Esophagus muscularis mucosa (tissue), 4 donors: ENCODE results near the gene GLT6D1. TPM values are rescaled to one million over a fixed set of nuclear protein-coding genes. Genes with fewer than 3 reads are reported as not detected.

Experiments used
- DNase-seq: peaks from one replicate; pipeline ENCODE4 v3.0.0-alpha.2; 2017; ENCODE audit errors: extremely low spot score
- H3K27ac ChIP-seq, 4 donors: fragments of 200-600 bp; sonication (generic); replicated peaks in 1 of 4; 1 replicate in 3 of 4; 2 replicates in 1 of 4; pipeline ENCODE4 v1.5.1; 2016 to 2019; ENCODE audit warnings: mild to moderate bottlenecking in 1 of 4
- H3K27me3 ChIP-seq, 4 donors: fragments of 200-600 bp; sonication (generic); one replicate each; pipeline versions ENCODE4 v1.5.1 to v1.6.0; 2016 to 2019
- H3K36me3 ChIP-seq, 4 donors: fragments of 200-600 bp; sonication (generic); one replicate each; pipeline ENCODE4 v1.5.1; 2016 to 2019
- H3K4me1 ChIP-seq, 4 donors: fragments of 200-600 bp; sonication (generic); one replicate each; pipeline ENCODE4 v1.5.1; 2016 to 2019
- H3K4me3 ChIP-seq, 4 donors: fragments of 200-600 bp; sonication (generic); 1 replicate in 2 of 4; 2 replicates in 2 of 4; pipeline ENCODE4 v1.5.1; 2016 to 2019; ENCODE audit warnings: mild to moderate bottlenecking in 4 of 4, moderate library complexity in 1 of 4
- H3K9me3 ChIP-seq, 4 donors: fragments of 200-600 bp; sonication (generic); 1 replicate in 3 of 4; 2 replicates in 1 of 4; pipeline ENCODE4 v1.5.1; 2016 to 2019
- EP300 ChIP-seq: sonication (generic); formaldehyde crosslinking; IDR thresholded peaks from one replicate; pipeline ENCODE4 v1.6.1; 2017; ENCODE audit warnings: antibody characterized with exemption
- POLR2A ChIP-seq: fragments of 450-650 bp; IDR thresholded peaks from one replicate; pipeline ENCODE4 v1.6.1; 2017; ENCODE audit warnings: antibody characterized with exemption, moderate library complexity, mild to moderate bottlenecking, low read depth
- POLR2AphosphoS5 ChIP-seq, 2 donors: sonication (generic); formaldehyde crosslinking; IDR thresholded peaks; one replicate each; pipeline ENCODE4 v1.6.1; 2017; ENCODE audit warnings: antibody characterized with exemption in 2 of 2
- WGBS: methylation state at CpG from one replicate; pipeline ENCODE4 v1.1.5; 2018; 5-methylcytosine and 5-hydroxymethylcytosine counted together
- intact Hi-C: fragments of 100-400 bp; cut with DNase I; formaldehyde crosslinking; loops from one replicate; pipeline ENCODE4 v1.15.1; 2023
- total RNA-seq, 4 donors: library from RNA; depleted of rRNA; stranded (reverse); fragments of >200 nt; gene quantifications; one replicate each; pipeline versions ENCODE4 v1.1.0 to v1.2.1, GENCODE V29; 2016
- TF ChIP-seq, protein P1 (sequence below), 3 experiments: fragments of 200-600 bp in 2 of 3; fragments of 450-650 bp in 1 of 3; sonication (generic) in 2 of 3; IDR thresholded peaks; one replicate each; pipeline ENCODE4 v1.5.1; 2017 to 2019; ENCODE audit warnings: antibody characterized with exemption in 3 of 3, mild to moderate bottlenecking in 2 of 3, moderate library complexity in 1 of 3

The GLT6D1 gene
- total RNA-seq, 4 donors from 2014 or later: not detected

GRCh38 chr9:135582966-135583687 lies 56.2 kb downstream of the GLT6D1 start:
- H3K9me3 ChIP-seq: no peaks in the 10 kb centered on the region
- peaks cover 0 to 71% (median 2%) of the 10 kb centered on the region in 4 donors for H3K27me3 ChIP-seq
- H3K36me3 ChIP-seq: no peaks in the 10 kb centered on the region
- H3K27ac ChIP-seq: no peak overlapping the region
- intact Hi-C loops: no loop called here
- TF ChIP-seq, protein P1, sequence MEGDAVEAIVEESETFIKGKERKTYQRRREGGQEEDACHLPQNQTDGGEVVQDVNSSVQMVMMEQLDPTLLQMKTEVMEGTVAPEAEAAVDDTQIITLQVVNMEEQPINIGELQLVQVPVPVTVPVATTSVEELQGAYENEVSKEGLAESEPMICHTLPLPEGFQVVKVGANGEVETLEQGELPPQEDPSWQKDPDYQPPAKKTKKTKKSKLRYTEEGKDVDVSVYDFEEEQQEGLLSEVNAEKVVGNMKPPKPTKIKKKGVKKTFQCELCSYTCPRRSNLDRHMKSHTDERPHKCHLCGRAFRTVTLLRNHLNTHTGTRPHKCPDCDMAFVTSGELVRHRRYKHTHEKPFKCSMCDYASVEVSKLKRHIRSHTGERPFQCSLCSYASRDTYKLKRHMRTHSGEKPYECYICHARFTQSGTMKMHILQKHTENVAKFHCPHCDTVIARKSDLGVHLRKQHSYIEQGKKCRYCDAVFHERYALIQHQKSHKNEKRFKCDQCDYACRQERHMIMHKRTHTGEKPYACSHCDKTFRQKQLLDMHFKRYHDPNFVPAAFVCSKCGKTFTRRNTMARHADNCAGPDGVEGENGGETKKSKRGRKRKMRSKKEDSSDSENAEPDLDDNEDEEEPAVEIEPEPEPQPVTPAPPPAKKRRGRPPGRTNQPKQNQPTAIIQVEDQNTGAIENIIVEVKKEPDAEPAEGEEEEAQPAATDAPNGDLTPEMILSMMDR (IDR thresholded peaks at IDR 0.05): no peak
- TF ChIP-seq POLR2AphosphoS5 (IDR thresholded peaks at IDR 0.05) (no peak), EP300 (no peak), POLR2A (no peak)
- DNase-seq: no peak
- H3K4me3 ChIP-seq: no peak overlapping the region
- 73% methylated on average over 6 of the region's 19 CpGs for WGBS
- H3K4me1 ChIP-seq: no peaks in the 10 kb centered on the region

- no peak for DNase-seq
- 86% methylated on average over 6 of the region's 14 CpGs for WGBS
- no peaks in the 10 kb centered on the region for H3K9me3 ChIP-seq
- no peaks in the 10 kb centered on the region for H3K36me3 ChIP-seq
- intact Hi-C loops: no loop called here
- no peak for TF ChIP-seq EP300
- TF ChIP-seq, protein P1 (IDR thresholded peaks at IDR 0.05): no peak
- TF ChIP-seq POLR2AphosphoS5 (IDR thresholded peaks at IDR 0.05): no peak
- no peak for TF ChIP-seq POLR2A
- H3K4me1 ChIP-seq: no peaks in the 10 kb centered on the region
- no peak overlapping the region for H3K27ac ChIP-seq
- H3K27me3 ChIP-seq: peaks cover 0 to 71% (median 2%) of the 10 kb centered on the region in 4 donors
- no peak overlapping the region for H3K4me3 ChIP-seq
Observed at GRCh38 chr9:135582541-135582940, 56.8 kb downstream of the GLT6D1 start.

DNA sequence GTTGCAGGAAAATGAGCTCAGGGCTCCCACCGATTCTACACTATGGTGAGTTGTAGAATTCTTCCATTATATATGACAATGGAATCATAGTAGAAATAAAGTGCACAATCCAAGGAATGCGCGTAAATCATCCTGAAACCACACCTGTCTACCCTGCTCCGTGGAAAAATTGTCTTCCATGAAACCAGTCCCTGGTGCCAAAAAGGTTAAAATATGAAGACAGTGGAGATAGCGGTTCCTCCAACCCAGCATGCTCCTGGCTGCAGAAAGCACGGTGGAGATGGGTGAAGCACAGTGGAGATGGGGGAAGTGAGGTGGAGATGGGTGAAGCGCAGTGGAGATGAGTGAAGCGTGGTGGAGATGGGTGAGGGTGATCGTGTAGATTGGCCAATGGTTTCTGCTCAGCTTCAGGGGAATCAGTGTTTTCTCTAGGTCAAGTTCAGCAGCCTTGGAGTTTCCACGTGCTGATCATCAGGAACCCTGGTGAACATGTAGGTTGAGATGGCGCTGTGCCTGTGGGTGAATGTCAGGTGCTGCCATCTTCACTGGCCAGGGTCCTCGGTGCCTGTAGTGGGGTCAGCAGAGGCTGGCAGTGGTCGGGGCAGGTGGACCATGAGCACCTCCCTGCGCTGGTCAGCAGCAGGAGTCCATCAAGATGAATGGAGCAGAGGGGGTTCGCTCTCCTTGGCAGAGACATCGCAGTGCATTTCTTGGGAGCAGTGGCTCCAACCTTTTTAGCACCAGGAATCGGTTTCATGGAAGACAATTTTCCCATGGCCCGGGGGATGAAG lies 57.5 kb downstream of the GLT6D1 start:
- no peaks in the 10 kb centered on the region for H3K9me3 ChIP-seq
- TF ChIP-seq POLR2AphosphoS5 (IDR thresholded peaks at IDR 0.05) (no peak), EP300 (no peak), POLR2A (no peak)
- TF ChIP-seq, protein P1 (IDR thresholded peaks at IDR 0.05): no peak
- no peaks in the 10 kb centered on the region for H3K36me3 ChIP-seq
- no peak for DNase-seq
- intact Hi-C loops: no loop called here
- 89% methylated on average over 18 of the region's 18 CpGs for WGBS
- no peak overlapping the region for H3K27ac ChIP-seq
- H3K4me3 ChIP-seq: no peak overlapping the region
- H3K27me3 ChIP-seq: peaks cover 0 to 71% (median 2%) of the 10 kb centered on the region in 4 donors
- H3K4me1 ChIP-seq: no peaks in the 10 kb centered on the region

- no peak for DNase-seq
- Histone ChIP-seq H3K9me3 (no peaks in the 10 kb centered on the region), H3K36me3 (no peaks in the 10 kb centered on the region), H3K27me3 (peaks cover 0 to 71% (median 2%) of the 10 kb centered on the region in 4 donors), H3K4me1 (no peaks in the 10 kb centered on the region), H3K27ac (no peak overlapping the region), H3K4me3 (no peak overlapping the region)
- intact Hi-C loops: no loop called here
- 88% methylated on average over 10 of the region's 11 CpGs for WGBS
- TF ChIP-seq, protein P1 (IDR thresholded peaks at IDR 0.05): no peak
- no peak for TF ChIP-seq POLR2AphosphoS5 (IDR thresholded peaks at IDR 0.05)
- TF ChIP-seq EP300: no peak
- no peak for TF ChIP-seq POLR2A
Observed at GRCh38 chr9:135580664-135581380, 58.5 kb downstream of the GLT6D1 start.
